IMR-90 (cell line): ENCODE results near the gene SLC24A3. TPM values are rescaled to one million over a fixed set of nuclear protein-coding genes. Genes with fewer than 3 reads are reported as not detected.

Experiments
- ATAC-seq: fragments of 200-7000 bp; cut with Tn5 transposase; 2 replicates; pipeline ENCODE4 v1.9.1; 2020; ENCODE audit warnings: low read depth, mild to moderate bottlenecking, moderate library complexity
- BruUV-seq: library from RNA; stranded (reverse); fragments of 400-500 nt; replicated peaks from 2 replicates; lab custom pipeline; 2021; lab: Mats Ljungman, UMichigan
- CTCF ChIA-PET: fragments of 300-600 bp; formaldehyde crosslinking; extraction: SDS; loops from one replicate; lab custom pipeline; 2021; ENCODE audit warnings: antibody characterized with exemption; lab: Yijun Ruan, JAX
- POLR2A ChIA-PET: fragments of 300-600 bp; sonication (Branson Sonifier 250); formaldehyde crosslinking; loops from one replicate; lab custom pipeline; 2022; ENCODE audit warnings: antibody characterized with exemption; ENCODE audit not compliant: unreplicated experiment; lab: Charles Lee
- DNase-seq: peaks from one replicate; pipeline ENCODE4 v3.0.0; 2013
- H2AFZ ChIP-seq: replicated peaks from 2 replicates; pipeline ENCODE3; 2013; ENCODE audit warnings: low read length, mild to moderate bottlenecking; ENCODE audit not compliant: poor library complexity
- H2AK5ac ChIP-seq: 2 replicates; pipeline ENCODE4 v1.6.1; 2013; ENCODE audit warnings: low read depth, low read length, inconsistent platforms
- H2AK9ac ChIP-seq: replicated peaks from 2 replicates; pipeline ENCODE3; 2013; ENCODE audit warnings: mild to moderate bottlenecking, low read depth, low read length, moderate library complexity; ENCODE audit not compliant: poor library complexity
- H2BK120ac ChIP-seq: 2 replicates; pipeline ENCODE4 v1.6.1; 2013; ENCODE audit warnings: low read depth, low read length, inconsistent platforms
- H2BK15ac ChIP-seq: 3 replicates; pipeline ENCODE4 v1.6.1; 2013; ENCODE audit warnings: low read depth, low read length, inconsistent platforms
- H2BK20ac ChIP-seq: 2 replicates; pipeline ENCODE4 v1.6.1; 2013; ENCODE audit warnings: low read depth, mild to moderate bottlenecking, inconsistent platforms, low read length, moderate library complexity
- H2BK5ac ChIP-seq: 2 replicates; pipeline ENCODE4 v1.6.1; 2013; ENCODE audit warnings: mild to moderate bottlenecking, low read depth, low read length, inconsistent platforms; ENCODE audit not compliant: poor library complexity, severe bottlenecking
- H3K14ac ChIP-seq: replicated peaks from 2 replicates; pipeline ENCODE4 v1.6.1; 2013; ENCODE audit warnings: low read depth, low read length, inconsistent platforms
- H3K18ac ChIP-seq: 2 replicates; pipeline ENCODE4 v1.6.1; 2013; ENCODE audit warnings: low read depth, low read length, control low read depth
- H3K23ac ChIP-seq: 2 replicates; pipeline ENCODE4 v1.6.1; 2013; ENCODE audit warnings: low read depth, low read length, inconsistent platforms
- H3K27ac ChIP-seq: 2 replicates; pipeline ENCODE4 v1.5.1; 2013; ENCODE audit warnings: mild to moderate bottlenecking, control low read depth, low read length; ENCODE audit not compliant: insufficient read depth
- H3K27me3 ChIP-seq: 2 replicates; pipeline ENCODE4 v1.6.1; 2013; ENCODE audit warnings: low read length; ENCODE audit not compliant: control insufficient read depth, insufficient read depth
- H3K36me3 ChIP-seq: 2 replicates; pipeline ENCODE4 v1.6.1; 2013; ENCODE audit warnings: low read length, mixed read lengths; ENCODE audit not compliant: control insufficient read depth, insufficient read depth
- H3K4ac ChIP-seq: 2 replicates; pipeline ENCODE4 v1.6.1; 2013; ENCODE audit warnings: low read depth, low read length, inconsistent platforms
- H3K4me1 ChIP-seq: 2 replicates; pipeline ENCODE4 v1.6.1; 2013; ENCODE audit warnings: low read length, mixed read lengths; ENCODE audit not compliant: control insufficient read depth, insufficient read depth
- H3K4me2 ChIP-seq: 2 replicates; pipeline ENCODE4 v1.6.1; 2013; ENCODE audit warnings: low read depth, mild to moderate bottlenecking, control low read depth, low read length, moderate library complexity
- H3K4me3 ChIP-seq: 2 replicates; pipeline ENCODE4 v1.5.1; 2013; ENCODE audit warnings: low read depth, mild to moderate bottlenecking, control low read depth, low read length, moderate library complexity; ENCODE audit not compliant: insufficient read depth
- H3K56ac ChIP-seq: 2 replicates; pipeline ENCODE4 v1.6.1; 2013; ENCODE audit warnings: low read length, inconsistent platforms; ENCODE audit not compliant: insufficient read depth; ENCODE audit errors: extremely low read depth
- H3K79me1 ChIP-seq, 2 experiments: 2 replicates each; pipeline ENCODE4 v1.6.1; 2013; ENCODE audit warnings: low read length in 2 of 2, inconsistent platforms in 1 of 2, low read depth in 1 of 2
- H3K9ac ChIP-seq: 2 replicates; pipeline ENCODE4 v1.6.1; 2013; ENCODE audit warnings: low read depth, low read length, control low read depth
- H3K9me1 ChIP-seq: 2 replicates; pipeline ENCODE4 v1.6.1; 2013; ENCODE audit warnings: low read length, inconsistent platforms; ENCODE audit not compliant: insufficient read depth
- H3K9me3 ChIP-seq: 2 replicates; pipeline ENCODE4 v1.6.1; 2013; ENCODE audit warnings: low read length; ENCODE audit not compliant: control insufficient read depth, insufficient read depth
- H4K20me1 ChIP-seq: 2 replicates; pipeline ENCODE4 v1.6.1; 2013; ENCODE audit warnings: low read length, inconsistent platforms; ENCODE audit not compliant: insufficient read depth
- H4K5ac ChIP-seq: 2 replicates; pipeline ENCODE4 v1.6.1; 2013; ENCODE audit warnings: mild to moderate bottlenecking, low read depth, low read length, control low read depth
- H4K8ac ChIP-seq, 2 experiments: 2 replicates each; pipeline ENCODE4 v1.6.1; 2013; ENCODE audit warnings: low read depth in 2 of 2, low read length in 2 of 2, control low read depth in 1 of 2, inconsistent platforms in 1 of 2
- H4K91ac ChIP-seq: 2 replicates; pipeline ENCODE4 v1.6.1; 2013; ENCODE audit warnings: low read depth, low read length, inconsistent platforms; ENCODE audit not compliant: insufficient read depth
- CEBPB ChIP-seq: IDR thresholded peaks from 2 replicates; pipeline ENCODE4 v1.6.1; 2012; ENCODE audit warnings: low read depth, low read length, improper control_type of control experiment
- CHD1 ChIP-seq: IDR thresholded peaks from 2 replicates; pipeline ENCODE4 v1.6.1; 2012; ENCODE audit warnings: low read depth, low read length, improper control_type of control experiment
- ELK1 ChIP-seq: fragments of 150-350 bp; IDR thresholded peaks from 2 replicates; pipeline ENCODE4 v1.6.1; 2016; ENCODE audit warnings: low read depth, mild to moderate bottlenecking, low read length, moderate library complexity, borderline replicate concordance
- MAZ ChIP-seq: IDR thresholded peaks from 2 replicates; pipeline ENCODE4 v1.6.1; 2012; ENCODE audit warnings: low read depth, mild to moderate bottlenecking, low read length, improper control_type of control experiment, moderate library complexity, borderline replicate concordance
- MXI1 ChIP-seq: IDR thresholded peaks from 2 replicates; pipeline ENCODE4 v1.6.1; 2012; ENCODE audit warnings: low read depth, mild to moderate bottlenecking, low read length, moderate library complexity, borderline replicate concordance
- RCOR1 ChIP-seq: IDR thresholded peaks from 2 replicates; pipeline ENCODE4 v1.6.1; 2012; ENCODE audit warnings: mild to moderate bottlenecking, low read length, improper control_type of control experiment; ENCODE audit not compliant: insufficient replicate concordance
- RFX5 ChIP-seq: IDR thresholded peaks from 2 replicates; pipeline ENCODE4 v1.8.0; 2012; ENCODE audit warnings: low read depth, mild to moderate bottlenecking, low read length, moderate library complexity
- SMC3 ChIP-seq: fragments of 150-350 bp; IDR thresholded peaks from 2 replicates; pipeline ENCODE4 v1.6.1; 2016; ENCODE audit warnings: low read depth, mild to moderate bottlenecking, antibody characterized with exemption, low read length, moderate library complexity
- WGBS, 2 experiments: methylation state at CpG; one replicate each; pipeline versions ENCODE4 v1.1.5 to v1.1.7; 2013; ENCODE audit warnings: missing lambda C conversion rate in 2 of 2; ENCODE audit not compliant: insufficient read length in 1 of 2; ENCODE audit errors: extremely low coverage in 2 of 2; 5-methylcytosine and 5-hydroxymethylcytosine counted together
- dilution Hi-C: fragments of 300-500 bp; cut with HindIII; formaldehyde crosslinking; loops from one replicate; pipeline ENCODE4 v1.14.3; 2018; ENCODE audit warnings: low sequenced_read_pairs; ENCODE audit not compliant: unreplicated experiment
- in situ Hi-C: fragments of 300-500 bp; cut with MboI; formaldehyde crosslinking; loops from 3 replicates; pipeline ENCODE4 v1.14.3; 2019; ENCODE audit warnings: low sequenced_read_pairs, inconsistent platforms, mixed read lengths
- intact Hi-C: fragments of 100-400 bp; cut with micrococcal nuclease; formaldehyde crosslinking; loops from 2 replicates; pipeline ENCODE4 v1.10.0; 2022
- polyA plus RNA-seq, 3 experiments: library from polyadenylated mRNA; depleted of rRNA; stranded (reverse); fragments of >200 nt; gene quantifications; 2 replicates each; pipeline ENCODE4 v1.2.3, GENCODE V29; 2012; ENCODE audit warnings: low replicate concordance in 1 of 3
- total RNA-seq: library from RNA; depleted of rRNA; stranded (reverse); fragments of >200 nt; gene quantifications from 2 replicates; pipeline ENCODE4 v1.2.3, GENCODE V29; 2012

SLC24A3 gene
- total and polyA plus RNA-seq, 2 of the 4 experiments (the other 2 are of a cell fraction): not detected

- no peak overlapping the region for H4K5ac ChIP-seq
- no peak overlapping the region for H3K23ac ChIP-seq
- no peak overlapping the region for H3K14ac ChIP-seq
- WGBS, 2 experiments: no CpG with 5 or more reads among the region's 2 CpGs
- ATAC-seq (no peak), DNase-seq (no peak)
- no peak overlapping the region for H2AK9ac ChIP-seq
- no peaks in the 10 kb centered on the region for H3K36me3 ChIP-seq
- no peak overlapping the region for H3K4ac ChIP-seq
- dilution Hi-C loops (no loop called here), in situ Hi-C loops (loop anchor here (25.0 kb wide), 1 partner anchor 555 kb away; no protein-coding TSS in a partner anchor), intact Hi-C loops (no loop called here)
- no peak overlapping the region for H2AFZ ChIP-seq
- BruUV-seq: no TSS peak
- H2BK15ac ChIP-seq: no peak overlapping the region
- H2AK5ac ChIP-seq: no peak overlapping the region
- no peaks in the 10 kb centered on the region for H4K20me1 ChIP-seq
- H3K4me3 ChIP-seq: no peak overlapping the region
- H4K91ac ChIP-seq: no peak overlapping the region
- no peaks in the 10 kb centered on the region for H3K79me1 ChIP-seq
- peaks cover 25% of the 10 kb centered on the region for H3K27me3 ChIP-seq
- H3K4me1 ChIP-seq: no peaks in the 10 kb centered on the region
- POLR2A ChIA-PET: no interaction called here
- H3K4me2 ChIP-seq: no peak overlapping the region
- H3K27ac ChIP-seq: no peak overlapping the region
- CTCF ChIA-PET: no interaction called here
- H3K9me3 ChIP-seq: peaks cover 3% of the 10 kb centered on the region; the same call in 1 of the 2 replicates
- H2BK5ac ChIP-seq: no peak overlapping the region
- H4K8ac ChIP-seq: no peak overlapping the region
- no peak overlapping the region for H3K56ac ChIP-seq
- H2BK120ac ChIP-seq: no peak overlapping the region
- H3K18ac ChIP-seq: no peak overlapping the region
- TF ChIP-seq MXI1: no peak
- no peak for TF ChIP-seq RCOR1
- no peak for TF ChIP-seq ELK1
- no peak for TF ChIP-seq CEBPB
- no peak for TF ChIP-seq RFX5
- TF ChIP-seq SMC3: no peak
- no peak for TF ChIP-seq CHD1
- TF ChIP-seq MAZ: no peak
- H3K9me1 ChIP-seq: no peaks in the 10 kb centered on the region
- H2BK20ac ChIP-seq: no peak overlapping the region
- no peak overlapping the region for H3K9ac ChIP-seq
Observed at GRCh38 chr20:19682249-19682648, 469.8 kb downstream of the SLC24A3 start.
